Smooth muscle cell (in vitro differentiated cells): Measurements from ENCODE around the gene UBE2I. TPM values are rescaled to one million over a fixed set of nuclear protein-coding genes. Genes with fewer than 3 reads are reported as not detected.

Experiments
- DNase-seq: peaks from one replicate; lab custom pipeline; 2025; ENCODE audit not compliant: unreplicated experiment; lab: John Stamatoyannopoulos, UW
- H2AFZ ChIP-seq: fragments of 200-600 bp; sonication (generic); 2 replicates; pipeline ENCODE4 v1.6.0; 2016; ENCODE audit warnings: antibody characterized with exemption, low read depth, mild to moderate bottlenecking
- H3F3A ChIP-seq: fragments of 200-600 bp; sonication (generic); 2 replicates; pipeline ENCODE4 v1.6.0; 2017; ENCODE audit warnings: antibody characterized with exemption, low read depth
- H3K27ac ChIP-seq: fragments of 200-600 bp; sonication (generic); 2 replicates; pipeline ENCODE4 v1.5.1; 2016; ENCODE audit warnings: low read depth, mild to moderate bottlenecking
- H3K27me3 ChIP-seq: fragments of 200-600 bp; sonication (generic); 2 replicates; pipeline ENCODE4 v1.6.1; 2016; ENCODE audit warnings: low read depth, mild to moderate bottlenecking
- H3K36me3 ChIP-seq: fragments of 200-600 bp; sonication (generic); 2 replicates; pipeline ENCODE4 v1.5.1; 2016; ENCODE audit warnings: low read depth
- H3K4me1 ChIP-seq: fragments of 200-600 bp; sonication (generic); 2 replicates; pipeline ENCODE4 v1.5.1; 2016; ENCODE audit warnings: low read depth
- H3K4me2 ChIP-seq: fragments of 200-600 bp; sonication (generic); 2 replicates; pipeline ENCODE4 v1.6.0; 2016; ENCODE audit warnings: mild to moderate bottlenecking
- H3K4me3 ChIP-seq: fragments of 200-600 bp; sonication (generic); 2 replicates; pipeline ENCODE4 v1.5.1; 2016; ENCODE audit warnings: mild to moderate bottlenecking
- H3K79me2 ChIP-seq: fragments of 200-600 bp; sonication (generic); 2 replicates; pipeline ENCODE4 v1.6.0; 2016; ENCODE audit warnings: low read depth, mild to moderate bottlenecking
- H3K9ac ChIP-seq: fragments of 200-600 bp; sonication (generic); 2 replicates; pipeline ENCODE4 v1.6.0; 2016; ENCODE audit warnings: low read depth
- H3K9me3 ChIP-seq: fragments of 200-600 bp; sonication (generic); replicated peaks from 2 replicates; pipeline ENCODE4 v1.5.1; 2016; ENCODE audit warnings: low read depth
- H4K20me1 ChIP-seq: fragments of 200-600 bp; sonication (generic); 2 replicates; pipeline ENCODE4 v1.6.0; 2016; ENCODE audit warnings: low read depth
- CTCF ChIP-seq: fragments of 200-600 bp; sonication (generic); IDR thresholded peaks from 2 replicates; pipeline ENCODE4 v1.5.1; 2017; ENCODE audit warnings: borderline replicate concordance, mild to moderate bottlenecking, antibody characterized with exemption; ENCODE audit not compliant: insufficient read depth, poor library complexity, severe bottlenecking
- WGBS: methylation state at CpG from one replicate; pipeline ENCODE4 v1.1.7; 2016; ENCODE audit warnings: low lambda C conversion rate; 5-methylcytosine and 5-hydroxymethylcytosine counted together
- polyA plus RNA-seq: library from polyadenylated mRNA; unstranded; fragments of >200 nt; fragmentation: Nextera tagmentation; extraction: Ambion mirVana; gene quantifications from 2 replicates; pipeline ENCODE4 v1.2.1, GENCODE V29; 2016
- total RNA-seq: library from RNA; depleted of rRNA; stranded (reverse); fragments of >200 nt; gene quantifications from 2 replicates; pipeline ENCODE4 v1.2.3, GENCODE V29; 2014

Gene UBE2I
- total and polyA plus RNA-seq, 2 experiments from 2014 or later: 95.9 to 169 TPM

DNA sequence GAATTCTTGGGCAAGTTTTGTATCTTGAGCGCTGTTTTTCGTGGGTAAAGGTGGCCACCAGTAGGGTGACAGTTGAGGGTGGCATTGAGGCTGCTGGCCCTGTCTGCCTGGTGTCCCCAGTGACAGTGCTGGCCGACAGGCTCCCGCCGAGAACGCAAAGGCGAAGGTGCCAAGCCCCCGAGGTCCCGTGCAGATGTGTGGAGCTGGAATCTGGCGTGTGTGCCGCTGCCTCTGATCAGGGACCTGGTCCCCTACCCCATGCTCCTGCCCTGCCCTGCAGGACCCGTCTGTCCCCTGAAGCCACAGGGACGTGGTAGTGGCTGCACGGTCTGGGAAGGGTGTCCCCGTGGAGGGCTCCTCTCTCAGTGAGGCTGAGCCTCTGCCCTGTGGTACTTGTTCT lies 3.5 kb downstream of the UBE2I start:
- H3K4me2 ChIP-seq: no peak overlapping the region
- TF ChIP-seq CTCF: no peak
- peaks cover 73% of the 10 kb centered on the region for H3K79me2 ChIP-seq
- H3K27ac ChIP-seq: no peak overlapping the region
- peaks cover 15% of the 10 kb centered on the region for H3K4me1 ChIP-seq
- DNase-seq: no peak
- no peak overlapping the region for H3K9ac ChIP-seq
- H3F3A ChIP-seq: no peaks in the 10 kb centered on the region
- no peak overlapping the region for H2AFZ ChIP-seq
- peaks cover 6% of the 10 kb centered on the region for H3K36me3 ChIP-seq
- WGBS: 98% methylated on average over 14 of the region's 15 CpGs
- peaks cover 80% of the 10 kb centered on the region for H4K20me1 ChIP-seq
- no peaks in the 10 kb centered on the region for H3K27me3 ChIP-seq
- no peak overlapping the region for H3K4me3 ChIP-seq
- H3K9me3 ChIP-seq: no peaks in the 10 kb centered on the region

DNA sequence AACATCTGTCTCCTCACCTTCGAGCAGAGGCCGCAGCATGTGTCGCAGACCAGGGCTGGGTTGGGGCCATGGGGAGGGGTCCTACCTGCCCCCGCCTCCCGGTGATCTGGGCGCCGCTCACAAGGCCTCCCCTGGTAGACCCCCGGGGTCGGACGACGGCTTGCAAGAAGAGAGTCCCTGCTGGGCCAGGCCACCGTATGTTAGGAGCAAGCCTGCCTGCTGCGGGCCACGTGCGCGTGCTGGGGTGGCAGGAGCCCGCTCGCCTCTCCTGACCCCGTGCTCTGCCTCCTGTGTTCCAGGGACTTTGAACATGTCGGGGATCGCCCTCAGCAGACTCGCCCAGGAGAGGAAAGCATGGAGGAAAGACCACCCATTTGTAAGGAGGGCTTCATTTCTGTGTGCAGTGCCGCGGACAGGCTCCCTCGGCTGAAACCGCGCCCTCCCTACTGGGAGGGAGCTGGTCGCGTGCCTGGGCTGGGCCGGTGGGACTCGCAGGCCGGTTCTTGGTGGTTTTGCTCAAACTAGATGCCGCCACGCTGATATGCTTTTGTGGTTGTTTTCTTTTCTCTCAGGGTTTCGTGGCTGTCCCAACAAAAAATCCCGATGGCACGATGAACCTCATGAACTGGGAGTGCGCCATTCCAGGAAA lies 4.4 kb downstream of the UBE2I start:
- WGBS: 97% methylated on average over 37 of the region's 38 CpGs
- H3K27ac ChIP-seq: no peak overlapping the region
- no peak overlapping the region for H3K4me2 ChIP-seq
- H3K4me3 ChIP-seq: no peak overlapping the region
- H3F3A ChIP-seq: no peaks in the 10 kb centered on the region
- no peaks in the 10 kb centered on the region for H3K27me3 ChIP-seq
- no peak for TF ChIP-seq CTCF
- H2AFZ ChIP-seq: no peak overlapping the region
- no peak overlapping the region for H3K9ac ChIP-seq
- no peaks in the 10 kb centered on the region for H3K9me3 ChIP-seq
- peaks cover 90% of the 10 kb centered on the region for H4K20me1 ChIP-seq
- peaks cover 15% of the 10 kb centered on the region for H3K4me1 ChIP-seq
- no peak for DNase-seq
- H3K79me2 ChIP-seq: peaks cover 83% of the 10 kb centered on the region
- peaks cover 6% of the 10 kb centered on the region for H3K36me3 ChIP-seq

GRCh38 chr16:1314399-1315068 lies 5.1 kb downstream of the UBE2I start:
- no peaks in the 10 kb centered on the region for H3K27me3 ChIP-seq
- H3K9ac ChIP-seq: no peak overlapping the region
- H3K27ac ChIP-seq: no peak overlapping the region
- H3K4me2 ChIP-seq: no peak overlapping the region
- peaks cover 6% of the 10 kb centered on the region for H3K36me3 ChIP-seq
- H3K79me2 ChIP-seq: peaks cover 84% of the 10 kb centered on the region
- WGBS: 99% methylated on average over 28 of the region's 28 CpGs
- peaks cover 96% of the 10 kb centered on the region for H4K20me1 ChIP-seq
- no peaks in the 10 kb centered on the region for H3K9me3 ChIP-seq
- H2AFZ ChIP-seq: no peak overlapping the region
- H3K4me3 ChIP-seq: no peak overlapping the region
- peaks cover 15% of the 10 kb centered on the region for H3K4me1 ChIP-seq
- no peak for TF ChIP-seq CTCF
- no peak for DNase-seq
- no peaks in the 10 kb centered on the region for H3F3A ChIP-seq
